ENCODE measurements around the gene SLC44A4. TPM values are rescaled to one million over a fixed set of nuclear protein-coding genes. Genes with fewer than 3 reads are reported as not detected.

The SLC44A4 gene
- total and polyA plus RNA-seq, 9 of the 15 experiments (the other 6 are each of a cell fraction or from before 2014, with no cell fraction given) = 7.9 to 18.6 (median 11.2) TPM

DNA sequence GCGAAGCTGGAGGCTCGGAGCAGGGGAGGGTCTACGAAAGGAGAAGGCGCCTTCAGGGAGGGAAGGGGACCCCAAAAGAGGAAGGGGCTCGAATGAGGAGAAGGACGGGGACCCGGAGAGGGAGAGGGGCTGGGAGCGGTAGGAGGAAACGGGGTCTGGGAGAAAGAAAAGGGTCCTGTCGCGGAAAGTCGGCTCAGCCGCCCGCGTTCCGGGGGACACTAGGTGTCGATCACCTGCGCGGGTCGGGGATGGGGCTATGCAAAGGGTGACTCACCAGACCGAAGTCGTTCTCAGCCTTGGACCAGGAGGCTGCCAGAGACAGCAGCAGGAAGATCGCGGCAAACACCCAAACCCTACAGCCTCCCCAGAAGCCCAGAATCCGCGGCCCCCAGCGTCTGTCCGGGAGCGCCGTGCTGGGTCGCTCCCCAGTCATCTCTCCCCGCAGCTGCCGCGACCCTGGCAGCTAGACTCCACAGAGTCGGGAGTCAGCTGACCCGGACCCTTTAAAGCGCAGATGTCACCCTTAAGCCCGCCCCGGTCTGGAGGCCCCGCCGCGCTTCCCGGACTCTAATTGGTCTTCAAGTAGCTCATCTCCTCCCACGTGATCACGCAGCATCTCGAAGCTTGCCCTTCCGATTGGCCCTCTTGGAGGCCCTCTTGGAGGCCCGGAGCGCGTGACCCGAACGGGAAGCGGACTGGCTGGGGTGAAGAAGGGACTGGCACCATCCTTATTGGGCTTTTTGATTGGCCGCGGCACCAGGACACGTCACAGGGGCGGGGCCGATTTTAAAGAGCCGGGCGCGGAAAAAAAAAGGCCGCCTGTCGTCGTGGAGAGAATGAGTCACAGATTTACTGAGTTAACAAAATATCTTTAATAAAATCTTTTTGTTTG lies 16.2 kb downstream of the SLC44A4 start, which contains the start of gene NEU1 (continued):
- TF ChIP-seq, protein P1, sequence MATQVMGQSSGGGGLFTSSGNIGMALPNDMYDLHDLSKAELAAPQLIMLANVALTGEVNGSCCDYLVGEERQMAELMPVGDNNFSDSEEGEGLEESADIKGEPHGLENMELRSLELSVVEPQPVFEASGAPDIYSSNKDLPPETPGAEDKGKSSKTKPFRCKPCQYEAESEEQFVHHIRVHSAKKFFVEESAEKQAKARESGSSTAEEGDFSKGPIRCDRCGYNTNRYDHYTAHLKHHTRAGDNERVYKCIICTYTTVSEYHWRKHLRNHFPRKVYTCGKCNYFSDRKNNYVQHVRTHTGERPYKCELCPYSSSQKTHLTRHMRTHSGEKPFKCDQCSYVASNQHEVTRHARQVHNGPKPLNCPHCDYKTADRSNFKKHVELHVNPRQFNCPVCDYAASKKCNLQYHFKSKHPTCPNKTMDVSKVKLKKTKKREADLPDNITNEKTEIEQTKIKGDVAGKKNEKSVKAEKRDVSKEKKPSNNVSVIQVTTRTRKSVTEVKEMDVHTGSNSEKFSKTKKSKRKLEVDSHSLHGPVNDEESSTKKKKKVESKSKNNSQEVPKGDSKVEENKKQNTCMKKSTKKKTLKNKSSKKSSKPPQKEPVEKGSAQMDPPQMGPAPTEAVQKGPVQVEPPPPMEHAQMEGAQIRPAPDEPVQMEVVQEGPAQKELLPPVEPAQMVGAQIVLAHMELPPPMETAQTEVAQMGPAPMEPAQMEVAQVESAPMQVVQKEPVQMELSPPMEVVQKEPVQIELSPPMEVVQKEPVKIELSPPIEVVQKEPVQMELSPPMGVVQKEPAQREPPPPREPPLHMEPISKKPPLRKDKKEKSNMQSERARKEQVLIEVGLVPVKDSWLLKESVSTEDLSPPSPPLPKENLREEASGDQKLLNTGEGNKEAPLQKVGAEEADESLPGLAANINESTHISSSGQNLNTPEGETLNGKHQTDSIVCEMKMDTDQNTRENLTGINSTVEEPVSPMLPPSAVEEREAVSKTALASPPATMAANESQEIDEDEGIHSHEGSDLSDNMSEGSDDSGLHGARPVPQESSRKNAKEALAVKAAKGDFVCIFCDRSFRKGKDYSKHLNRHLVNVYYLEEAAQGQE (IDR thresholded peaks at IDR 0.05; ENCODE audit: borderline replicate concordance) = peak; percentile 97
- TF ChIP-seq, protein P1 (CRISPR knock-in tag; IDR thresholded peaks at IDR 0.05; ENCODE audit: low read depth) = 0 out of 2 replicates have a peak, but pooled peaks have one; percentile 70
- TF ChIP-seq SP1 (CRISPR knock-in tag; IDR thresholded peaks at IDR 0.05) (peak; percentile 97), PHF21A (IDR thresholded peaks at IDR 0.05; ENCODE audit: borderline replicate concordance, low read depth) (peak; percentile 86; the same call in 1 of the 2 replicates), SREBF1 (IDR thresholded peaks at IDR 0.05; ENCODE audit: borderline replicate concordance, low read depth, low read length) (peak; percentile 94), FOS (IDR thresholded peaks at IDR 0.05; ENCODE audit: extremely low read depth, insufficient read length) (peak; percentile 86), JUNB (CRISPR knock-in tag; conservative IDR thresholded peaks at IDR 0.05) (peak; percentile 44), PHF20 (IDR thresholded peaks at IDR 0.05; ENCODE audit: partially characterized antibody) (peak; percentile 68), TRIM24 (IDR thresholded peaks at IDR 0.05) (no peak), NR2F6 (CRISPR knock-in tag; IDR thresholded peaks at IDR 0.05) (peak; percentile 94), SMAD3 (CRISPR knock-in tag; conservative IDR thresholded peaks at IDR 0.05) (peak; percentile 86; the same call in 1 of the 2 replicates), HMG20A (CRISPR knock-in tag; conservative IDR thresholded peaks at IDR 0.05) (peak; percentile 55; the same call in 1 of the 2 replicates), GTF2A2 (tag; IDR thresholded peaks at IDR 0.05) (no peak), GABPB1 (CRISPR knock-in tag; IDR thresholded peaks at IDR 0.05) (peak; percentile 82), EP400 (IDR thresholded peaks at IDR 0.05) (peak; percentile 83), ILF3 (IDR thresholded peaks at IDR 0.05; ENCODE audit: borderline replicate concordance) (no peak), ELF1 (tag; IDR thresholded peaks at IDR 0.05) (no peak; the same call in 1 of the 2 replicates), ZNF57 (CRISPR knock-in tag; IDR thresholded peaks at IDR 0.05) (peak; percentile 49; the same call in 1 of the 2 replicates), KLF13 (tag; IDR thresholded peaks at IDR 0.05; ENCODE audit: borderline replicate concordance, low read depth) (peak; percentile 71), FOSL1 (tag; conservative IDR thresholded peaks at IDR 0.05) (peak; percentile 99), RAD21 (CRISPR knock-in tag; conservative IDR thresholded peaks at IDR 0.05 in 1 of 2, IDR thresholded peaks at IDR 0.05 in 1 of 2) (peak; percentile 19 to 32; a peak in 1 of 4 replicates), SMAD2 (IDR thresholded peaks at IDR 0.05; ENCODE audit: low read depth, low read length) (no peak)
